ENCODE data around the gene POLR3B.

Gene POLR3B

DNA sequence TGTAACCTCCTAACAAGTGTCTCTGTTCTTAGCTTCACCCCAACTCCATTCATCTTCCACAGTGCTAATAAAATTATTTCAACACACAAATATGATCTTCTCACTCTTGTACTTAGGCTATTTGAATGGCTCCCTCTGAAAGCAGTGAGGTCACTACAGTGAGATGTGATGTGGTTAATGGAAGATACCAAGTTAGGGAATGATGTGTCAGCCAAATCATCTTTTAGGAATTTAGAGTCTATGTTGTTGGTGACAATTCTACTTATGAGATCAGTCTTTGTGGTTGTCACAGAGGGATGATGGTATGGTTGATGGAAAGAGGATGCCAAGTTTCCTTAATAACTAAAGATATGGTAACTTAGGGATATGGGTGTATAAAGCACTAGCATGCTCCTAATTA, 57.6 kb downstream of the POLR3B start:
- no peak for DNase-seq (ENCODE audit: low read depth)

DNA sequence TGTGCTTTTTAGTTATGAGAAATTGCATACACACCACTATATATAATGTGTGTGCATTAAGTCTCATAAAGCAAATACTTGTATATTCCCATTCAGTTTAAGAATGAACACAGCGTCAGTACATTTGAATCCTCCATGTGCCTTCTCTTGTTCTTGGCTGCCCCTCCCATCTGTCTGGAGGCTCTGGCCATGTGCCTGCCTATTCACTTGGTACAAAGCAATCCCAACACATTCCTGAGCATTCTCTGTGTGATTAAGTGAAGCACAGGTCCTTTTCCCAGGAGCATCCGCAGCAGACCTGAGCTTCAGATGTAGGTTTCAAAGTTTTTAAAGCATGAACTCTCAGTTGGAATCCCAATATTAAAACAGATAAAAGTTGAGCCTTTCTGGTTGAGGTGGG, 58.7 kb downstream of the POLR3B start:
- no peak for DNase-seq (ENCODE audit: low read depth)

DNA sequence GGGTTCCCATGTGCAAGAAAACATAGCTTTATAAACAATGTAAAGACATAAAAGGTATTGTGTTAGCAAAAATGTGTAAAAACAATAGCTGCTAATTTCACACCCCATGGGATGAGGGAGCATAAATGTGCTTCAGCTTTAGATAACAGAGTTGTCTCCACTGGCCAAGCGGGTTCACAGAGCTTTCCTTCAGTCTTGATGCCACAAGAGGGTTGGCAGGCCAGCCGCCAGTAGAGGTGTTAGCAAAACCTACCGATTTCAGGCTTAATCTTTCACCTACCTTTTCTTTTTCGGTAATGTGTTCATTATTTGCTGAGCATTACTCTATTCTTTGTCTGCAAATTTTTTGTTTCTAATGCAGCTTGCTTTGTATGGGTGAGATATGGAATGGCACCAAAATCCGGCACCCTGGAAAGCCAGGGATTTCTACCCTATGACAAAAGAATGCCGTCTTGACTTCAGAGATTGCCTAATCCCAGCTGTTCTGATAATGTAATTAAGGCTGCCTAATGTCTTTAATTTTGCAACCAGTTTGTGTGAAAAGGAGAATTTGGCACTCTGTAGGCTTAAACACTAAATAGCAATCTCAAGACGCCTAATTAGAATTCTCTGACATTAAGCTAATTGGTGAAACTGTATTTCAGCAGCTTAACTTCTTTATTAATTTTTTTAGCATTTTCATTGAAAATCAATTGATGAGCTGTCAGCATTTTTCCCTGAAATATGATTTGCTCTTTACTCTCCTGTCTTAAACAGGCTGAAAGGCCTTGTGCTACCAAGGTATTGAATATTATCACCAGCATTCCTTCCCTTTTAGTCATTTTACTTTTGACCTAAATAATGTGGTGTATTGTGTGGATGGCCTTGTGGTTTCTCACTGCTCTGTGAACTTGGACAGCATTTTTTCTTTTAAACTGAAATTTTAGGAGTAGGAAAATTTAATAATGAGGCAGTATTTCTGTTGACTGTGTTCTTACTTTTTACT, 60.7 kb downstream of the POLR3B start:
- no peak for DNase-seq (ENCODE audit: low read depth)

DNA sequence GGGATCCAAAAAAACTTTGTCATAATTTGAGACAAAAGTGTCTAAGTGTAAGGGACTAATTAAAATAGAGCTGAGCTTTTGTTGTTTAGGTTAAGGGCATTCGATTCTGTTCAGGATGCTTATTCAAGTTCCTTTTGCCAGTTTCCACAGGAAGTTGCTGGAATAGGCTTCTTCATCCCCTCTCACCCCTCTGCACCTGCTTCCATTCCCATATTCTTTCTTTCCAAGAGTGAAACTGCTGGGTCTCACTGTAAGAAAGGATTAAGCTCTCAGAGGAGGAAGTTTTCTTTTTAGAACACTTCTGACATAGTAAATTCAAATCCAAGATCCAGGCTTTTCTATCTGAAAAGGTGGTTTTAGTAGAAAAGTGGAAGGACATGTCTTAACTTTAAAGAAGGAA, 61.4 kb downstream of the POLR3B start:
- DNase-seq (ENCODE audit: low read depth) = no peak

DNA sequence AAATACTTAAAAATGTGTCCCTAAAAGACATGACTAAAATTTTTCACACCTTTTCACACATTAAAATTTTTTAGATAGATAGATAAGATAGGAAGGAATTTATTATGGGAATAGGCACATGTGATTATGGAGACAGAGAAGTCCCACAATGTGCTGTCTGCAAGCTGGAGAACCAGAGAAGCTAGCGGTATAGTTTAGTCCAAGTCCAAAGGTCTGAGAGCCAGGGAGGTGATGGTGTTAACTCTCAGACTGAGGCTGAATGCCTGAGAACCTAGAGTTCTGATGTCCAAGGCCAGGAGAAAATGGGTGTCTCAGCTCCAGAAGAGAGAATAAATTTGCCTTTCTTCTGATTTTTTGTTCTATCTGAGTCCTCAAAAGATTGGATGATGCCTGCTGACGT, 65.7 kb downstream of the POLR3B start:
- DNase-seq (ENCODE audit: low read depth) = no peak

DNA sequence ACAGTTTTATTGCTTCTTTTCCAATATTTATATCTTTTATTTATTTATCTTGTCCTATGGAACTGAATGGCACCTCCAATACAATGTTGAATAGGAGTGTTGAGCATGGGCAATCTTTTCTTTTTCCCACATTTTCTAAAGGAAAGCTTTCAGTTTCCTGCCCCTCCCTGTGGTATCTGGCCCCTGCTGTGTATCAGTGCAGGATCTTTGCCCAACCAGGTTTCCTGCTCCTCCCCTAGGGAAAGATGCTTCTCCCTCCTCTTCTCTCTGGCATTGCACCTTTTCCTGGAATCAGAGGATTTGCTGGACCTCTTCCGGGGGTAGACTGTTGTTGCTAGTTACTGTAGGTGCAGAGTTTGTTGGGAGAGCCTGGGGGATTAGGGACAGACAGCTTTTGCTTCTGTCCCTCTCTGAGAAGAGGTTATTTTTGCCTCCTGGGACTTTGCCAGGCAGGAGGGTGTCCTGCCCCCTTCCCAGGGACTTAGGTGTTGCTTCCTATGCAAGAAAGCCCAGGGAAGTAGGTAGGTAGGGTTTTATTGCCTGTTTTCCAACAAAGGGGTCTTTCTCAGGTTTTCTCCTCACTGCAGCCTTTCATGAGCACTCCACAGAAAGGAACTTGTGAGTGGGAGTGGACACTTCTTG, 67.6 kb downstream of the POLR3B start:
- no peak for DNase-seq (ENCODE audit: low read depth)

DNA sequence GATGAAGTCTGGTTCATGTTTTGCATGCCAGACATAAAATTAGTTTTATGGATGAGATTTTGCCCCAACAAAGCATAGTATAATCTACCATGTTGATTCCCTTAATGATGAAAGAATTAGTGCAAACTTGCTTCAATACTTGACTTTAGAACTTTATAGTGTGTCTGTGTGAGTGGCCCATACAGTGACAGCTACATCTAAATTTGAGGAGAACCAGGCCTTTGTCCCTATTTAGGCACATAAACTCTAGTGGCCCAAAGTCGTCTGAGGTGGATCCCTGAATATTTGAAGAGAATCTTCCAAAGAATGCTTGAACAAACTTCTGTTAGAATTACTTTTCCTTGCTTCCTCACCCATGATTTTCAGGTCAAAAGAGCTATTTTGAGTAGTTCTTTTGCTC, 70.4 kb downstream of the POLR3B start:
- DNase-seq (ENCODE audit: low read depth) = no peak

DNA sequence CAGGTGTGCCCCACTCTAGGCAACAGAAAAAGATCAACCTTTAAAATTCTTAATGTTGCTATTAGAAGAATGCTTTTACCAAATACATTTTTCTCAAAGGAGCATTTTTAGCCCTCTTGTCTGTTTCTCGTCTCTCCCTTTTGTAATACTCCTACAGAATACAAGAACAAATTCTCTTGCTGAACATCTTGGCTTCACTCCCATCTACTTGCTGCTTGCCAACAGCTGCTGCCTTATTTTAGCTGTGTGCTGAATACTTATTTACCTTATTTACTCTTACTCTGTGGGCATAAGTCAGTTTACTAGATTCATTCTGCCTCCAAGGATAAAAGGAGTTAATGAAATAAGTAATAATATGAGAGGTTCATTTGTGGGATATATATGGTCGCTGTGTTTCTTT, 70.8 kb downstream of the POLR3B start:
- no peak for DNase-seq (ENCODE audit: low read depth)

DNA sequence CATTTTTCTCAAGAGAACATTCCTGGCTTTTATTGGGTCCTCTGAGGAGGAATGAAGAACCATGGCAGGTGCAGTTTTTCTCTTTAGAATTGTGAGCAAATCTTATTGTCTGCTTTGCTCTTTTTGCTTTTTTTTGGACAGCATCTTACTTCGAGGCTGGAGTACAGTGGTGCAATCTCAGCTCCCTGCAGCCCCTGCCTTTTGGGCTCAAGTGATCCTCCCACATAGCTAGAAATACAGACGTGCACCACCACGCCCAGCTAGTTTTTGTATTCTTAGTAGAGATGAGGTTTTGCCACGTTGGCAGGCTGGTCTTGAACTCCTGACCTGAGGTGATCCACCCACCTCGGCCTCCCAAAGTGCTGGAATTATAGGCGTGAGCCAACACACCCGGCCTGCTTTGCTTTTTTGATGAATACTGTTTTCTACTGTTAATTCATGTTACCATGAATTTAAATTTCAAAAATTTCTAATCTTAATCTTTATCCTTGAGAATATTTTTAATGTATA, 71.5 kb downstream of the POLR3B start:
- no peak for DNase-seq (ENCODE audit: low read depth)

DNA sequence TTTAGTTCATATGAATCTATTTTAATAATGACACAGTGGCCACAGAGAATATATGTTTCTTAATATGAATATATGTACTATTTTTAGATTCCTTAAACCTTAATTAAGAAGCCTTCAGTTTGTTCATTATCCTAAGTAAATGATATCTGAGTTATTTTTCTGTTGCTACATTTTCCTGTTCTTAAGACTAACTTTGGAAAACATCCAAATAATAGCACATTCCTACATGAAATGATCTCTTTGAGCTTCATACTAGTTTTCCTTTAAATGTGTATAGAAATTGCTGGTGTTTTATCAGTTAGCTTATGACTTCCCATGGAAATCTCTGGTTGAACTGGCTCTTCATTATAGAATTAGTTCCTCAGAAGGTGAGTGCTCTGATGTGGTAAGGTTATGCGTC, 72.1 kb downstream of the POLR3B start:
- DNase-seq (ENCODE audit: low read depth) = no peak

DNA sequence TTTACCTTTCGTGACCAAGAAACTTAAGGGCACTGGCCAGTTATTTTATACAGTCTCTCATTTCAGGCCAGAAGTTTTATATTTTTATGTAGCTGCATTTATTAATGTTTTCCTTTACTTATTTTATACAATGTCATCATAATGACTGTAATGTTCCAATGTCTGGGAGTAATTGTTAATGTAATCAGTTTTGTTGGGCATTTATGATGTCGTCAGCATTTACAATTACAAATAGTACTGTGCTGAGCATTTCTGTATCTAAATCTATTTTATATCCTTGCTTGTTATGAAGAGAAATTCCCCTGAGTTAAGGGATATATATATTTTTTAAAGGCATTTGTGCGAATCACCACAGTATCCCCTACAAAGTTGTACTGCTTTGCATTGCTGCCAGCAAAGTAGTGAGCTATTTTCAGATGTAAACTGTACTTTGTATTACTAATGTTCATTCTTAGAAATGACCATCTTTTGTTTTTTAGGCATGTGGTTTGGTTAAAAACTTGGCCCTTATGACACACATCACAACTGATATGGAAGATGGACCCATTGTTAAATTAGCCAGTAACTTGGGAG, 74.4 kb downstream of the POLR3B start:
- DNase-seq (ENCODE audit: low read depth) = no peak

DNA sequence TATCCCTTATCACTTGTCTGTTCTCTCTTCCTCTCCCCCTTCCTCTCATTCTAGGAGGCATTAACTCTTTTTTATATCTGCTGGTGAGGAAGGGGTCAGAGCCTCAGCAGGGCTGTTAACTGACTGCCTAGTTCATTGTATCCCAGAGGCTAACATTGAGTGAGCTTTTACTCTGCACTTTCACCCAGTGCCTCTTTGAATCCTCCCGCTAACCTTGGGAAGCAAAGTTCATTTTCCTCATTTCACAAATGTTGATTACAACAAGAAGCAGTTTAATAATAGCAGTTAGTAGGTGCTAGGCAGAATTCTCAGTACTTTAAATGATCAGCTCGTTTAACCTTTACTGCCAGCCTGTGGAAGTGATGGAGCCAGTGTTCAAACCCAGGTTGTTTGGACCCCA, 75.5 kb downstream of the POLR3B start:
- DNase-seq (ENCODE audit: low read depth) = no peak

DNA sequence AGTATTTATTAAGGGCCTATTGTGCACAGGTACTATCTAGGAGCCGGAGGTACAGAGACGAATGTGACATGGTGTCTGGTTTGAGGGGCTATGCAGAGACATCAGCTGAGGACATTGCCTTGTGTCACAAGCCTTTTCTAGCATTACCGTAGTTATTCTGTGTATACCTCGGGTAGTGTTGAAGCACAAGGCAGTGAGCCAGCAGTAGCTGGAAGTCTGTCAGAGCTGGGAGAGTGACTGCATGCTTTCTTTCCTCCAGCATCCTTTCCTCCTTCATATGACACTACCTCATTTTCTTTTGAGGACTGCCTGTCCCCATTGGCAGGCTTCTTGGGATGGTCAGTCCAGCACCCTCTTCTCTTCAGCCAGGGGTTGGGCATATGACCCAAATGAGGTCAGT, 77.0 kb downstream of the POLR3B start:
- no peak for DNase-seq (ENCODE audit: low read depth)

DNA sequence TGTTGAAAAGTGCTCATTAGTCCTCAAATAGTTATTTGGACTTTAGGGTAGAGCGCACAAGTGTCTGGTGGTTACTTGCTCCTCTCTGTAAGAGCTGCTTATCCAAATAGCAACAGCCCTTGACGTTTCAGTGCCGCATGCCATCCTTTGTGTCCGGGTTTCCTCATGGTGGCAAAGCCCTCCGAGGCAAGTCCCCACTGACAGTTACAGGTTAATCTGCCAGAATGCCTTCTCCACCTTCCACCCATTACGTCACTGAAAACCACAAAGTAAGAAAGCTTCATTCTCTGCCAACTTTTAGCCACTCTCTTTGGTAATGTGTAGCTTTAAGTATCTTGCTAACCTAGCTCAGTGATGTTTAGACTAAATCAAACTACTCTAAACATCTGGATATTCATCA, 78.6 kb downstream of the POLR3B start:
- no peak for DNase-seq (ENCODE audit: low read depth)

DNA sequence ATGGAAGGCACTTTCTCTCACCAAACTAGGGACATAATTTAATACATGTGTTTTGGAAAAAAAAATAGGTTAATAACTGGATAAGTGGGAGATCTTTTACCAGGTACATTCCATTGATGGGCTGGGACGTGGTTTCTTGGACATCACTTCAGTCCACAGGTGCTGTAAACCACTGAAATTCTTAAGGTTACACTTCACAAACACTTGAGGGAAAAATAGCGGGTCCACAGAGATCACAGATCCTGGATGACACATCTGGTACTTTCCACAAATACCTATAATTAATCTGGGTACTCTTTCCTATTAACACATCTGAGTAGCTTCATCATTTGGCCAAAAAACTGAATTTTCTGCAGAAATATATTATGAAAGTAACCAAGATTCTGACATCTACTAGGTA, 85.0 kb downstream of the POLR3B start:
- DNase-seq (ENCODE audit: low read depth) = no peak

DNA sequence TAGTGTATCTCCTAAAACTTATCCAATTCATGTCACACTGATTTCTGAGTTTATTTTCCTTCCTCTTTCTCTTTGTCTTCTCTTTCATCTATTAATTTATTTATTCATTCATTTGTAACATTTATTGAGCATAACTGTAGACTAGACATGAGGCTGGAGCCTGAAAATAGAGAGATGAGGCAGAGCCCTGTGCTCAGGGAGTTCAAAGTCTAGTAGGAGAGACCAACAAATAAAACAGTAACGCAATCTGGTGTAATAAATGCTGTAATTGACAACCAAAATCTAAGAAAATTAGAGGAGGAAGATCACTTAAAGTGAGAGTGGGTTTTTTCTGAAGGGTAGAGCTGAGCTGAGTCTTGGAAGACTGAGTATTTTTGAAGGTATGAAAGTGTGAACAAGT, 87.5 kb downstream of the POLR3B start:
- no peak for DNase-seq (ENCODE audit: low read depth)

DNA sequence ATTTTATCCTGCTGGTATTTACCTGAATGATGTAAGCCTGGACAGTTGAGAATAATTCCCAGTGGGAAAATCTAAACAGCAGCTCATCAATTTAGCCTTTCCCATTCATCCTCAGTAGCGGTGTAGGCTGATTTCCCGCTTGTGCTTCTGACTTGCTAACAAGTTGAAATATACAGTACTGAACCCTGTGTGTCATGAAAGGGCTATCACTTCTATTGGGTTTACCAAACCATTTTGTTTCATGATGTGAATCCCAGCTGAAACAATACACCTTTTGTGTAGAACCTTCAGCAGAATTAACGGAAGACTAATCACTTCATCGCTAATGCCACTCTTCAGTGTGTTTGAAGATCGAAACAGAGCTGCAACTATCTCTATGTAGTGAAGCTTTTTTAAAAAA, 88.4 kb downstream of the POLR3B start:
- no peak for DNase-seq (ENCODE audit: low read depth)

DNA sequence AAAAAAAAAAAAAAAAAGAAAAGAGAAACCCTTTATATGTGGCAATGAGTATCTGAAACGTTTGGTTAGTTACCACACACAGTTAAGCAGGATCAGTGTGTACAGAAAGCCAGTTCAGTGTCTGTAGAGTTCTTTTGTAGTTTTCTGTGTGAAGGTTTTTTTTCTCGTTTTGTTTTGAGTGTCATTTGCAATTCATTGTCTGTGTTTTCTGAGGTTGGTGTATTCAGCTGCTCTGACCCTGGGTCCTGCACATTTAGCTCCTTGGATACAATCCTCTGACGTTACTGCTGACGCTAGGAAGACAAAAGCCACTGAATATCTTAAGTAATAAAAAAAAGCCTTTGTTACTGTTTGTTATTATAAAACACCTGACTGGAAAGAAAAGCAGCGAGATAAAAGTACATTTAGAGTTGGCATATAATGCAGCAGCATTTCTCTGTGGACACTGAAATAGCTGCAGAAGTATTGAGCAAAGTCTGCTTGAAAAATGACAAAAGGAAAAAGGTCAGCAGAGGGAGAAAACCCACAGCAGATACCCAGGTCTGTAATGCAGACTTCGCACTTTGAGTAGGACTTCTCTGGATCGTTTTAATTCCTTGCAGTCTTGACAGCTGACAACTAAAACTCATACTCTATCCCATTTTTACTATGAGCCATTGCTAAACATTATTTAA, 89.0 kb downstream of the POLR3B start:
- DNase-seq (ENCODE audit: low read depth) = no peak

DNA sequence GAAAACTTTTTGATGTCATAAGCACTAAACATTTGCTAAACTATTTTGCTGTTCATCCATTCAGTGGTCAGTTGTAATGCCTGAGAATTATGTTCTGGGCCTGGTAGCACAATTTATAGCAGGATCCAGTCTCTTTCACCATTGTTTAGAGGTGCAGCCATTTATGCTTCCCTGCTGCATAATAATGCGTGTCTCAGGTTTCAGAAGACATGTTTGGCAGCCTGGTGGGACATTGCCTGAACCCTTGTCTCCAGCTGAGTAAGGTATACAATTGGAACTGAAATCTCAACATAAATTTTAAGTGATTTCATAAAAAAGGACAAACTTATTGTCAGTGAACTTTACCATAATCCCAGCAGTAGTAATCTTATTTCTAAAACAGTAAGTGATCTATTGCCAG, 94.8 kb downstream of the POLR3B start:
- no peak for DNase-seq (ENCODE audit: low read depth)

DNA sequence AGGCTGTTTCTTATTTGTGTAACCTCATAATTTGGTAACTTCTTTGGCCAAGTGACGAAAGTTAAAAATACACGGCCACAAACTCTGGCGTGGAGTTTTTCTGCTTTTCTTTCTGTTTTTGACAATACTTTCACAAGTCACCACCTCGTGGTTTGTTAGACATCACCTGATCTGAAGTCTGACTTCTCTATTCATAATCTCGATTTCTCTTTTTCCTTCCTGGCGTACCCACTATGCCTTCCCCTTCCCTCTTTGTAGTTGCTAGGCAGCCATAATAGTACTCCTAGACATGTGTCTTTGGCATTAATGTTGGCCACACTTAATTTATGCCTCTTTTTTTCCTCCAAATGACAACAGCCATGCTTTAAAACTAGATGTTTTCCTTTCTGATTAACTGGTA, 97.6 kb downstream of the POLR3B start:
- DNase-seq (ENCODE audit: low read depth) = no peak

DNA sequence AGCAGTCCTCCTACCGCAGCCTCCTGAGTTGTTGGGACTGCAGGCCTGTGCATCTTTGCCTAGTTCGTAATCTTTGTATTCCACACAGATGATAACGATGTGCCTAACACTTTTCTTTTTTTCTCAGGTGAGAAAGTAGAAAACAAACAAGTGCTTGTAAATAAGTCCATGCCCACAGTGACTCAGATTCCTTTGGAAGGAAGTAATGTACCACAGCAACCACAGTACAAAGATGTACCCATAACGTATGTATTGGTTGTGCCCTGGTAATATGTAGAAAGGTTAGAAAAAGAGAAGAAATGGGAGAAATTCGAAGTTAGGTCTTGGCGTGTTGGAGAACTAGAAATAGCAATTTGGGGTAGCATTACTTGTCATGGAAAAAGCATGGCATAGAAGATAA, 101.6 kb downstream of the POLR3B start:
- no peak for DNase-seq (ENCODE audit: low read depth)

DNA sequence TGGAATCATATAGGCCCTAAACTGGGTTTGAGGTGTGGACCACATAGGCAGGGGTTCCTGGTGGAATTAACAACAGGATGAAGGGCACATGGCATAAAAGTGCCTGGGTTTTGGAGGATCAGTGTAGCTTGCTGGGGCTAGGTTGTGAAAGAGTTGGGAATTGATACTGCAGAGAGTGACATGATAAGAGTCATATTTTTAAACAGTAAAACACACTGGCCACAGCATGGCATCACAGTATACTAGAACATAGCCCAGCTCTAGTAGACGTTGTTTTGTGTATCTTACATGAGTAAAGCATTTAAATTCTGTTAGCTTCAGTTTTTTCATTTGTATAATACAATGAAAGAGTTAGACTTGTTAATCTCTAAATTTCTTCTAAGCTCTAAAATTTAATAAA, 102.0 kb downstream of the POLR3B start:
- no peak for DNase-seq (ENCODE audit: low read depth)

DNA sequence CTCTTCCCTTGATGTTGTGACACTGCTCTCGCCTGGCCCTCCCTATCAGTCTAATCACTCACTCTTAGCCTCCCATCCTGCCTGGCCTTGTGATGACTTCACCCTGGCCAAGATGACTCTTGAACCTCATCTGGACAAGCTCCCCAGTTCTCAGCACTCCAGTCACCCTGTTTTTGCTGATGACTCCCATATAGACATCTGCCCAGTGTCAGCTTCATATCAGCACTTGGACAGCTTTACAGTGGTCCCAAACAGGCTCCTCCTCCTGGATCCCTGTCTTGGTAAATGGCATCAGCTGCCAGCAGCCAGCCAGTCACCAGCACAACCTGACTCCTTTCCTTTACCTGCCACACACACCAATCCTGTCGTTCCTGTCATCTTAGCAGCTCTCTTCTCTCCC, 104.2 kb downstream of the POLR3B start:
- no peak for DNase-seq (ENCODE audit: low read depth)
